C4-2B (cell line): ENCODE measurements around the gene SRF.
A peak's percentile ranks its signal among the peaks of the same experiment; 100 is the strongest.

Source experiments
- H3K27ac ChIP-seq: fragments of 450-650 bp; 2 replicates; pipeline ENCODE4 v1.5.1; 2017
- CTCF ChIP-seq: fragments of 450-650 bp; conservative IDR thresholded peaks from 2 replicates; pipeline ENCODE4 v1.5.1; 2017; ENCODE audit warnings: mild to moderate bottlenecking
- ZFX ChIP-seq: fragments of 450-650 bp; IDR thresholded peaks from 2 replicates; pipeline ENCODE4 v1.6.1; 2017

The SRF gene

GRCh38 chr6:43180058-43180457 is 9.0 kb downstream of the SRF start:
- H3K27ac ChIP-seq, result no peak overlapping the region
- no peak for TF ChIP-seq ZFX
- no peak for TF ChIP-seq CTCF

- H3K27ac ChIP-seq, result peak overlapping the region; percentile 84
- no peak for TF ChIP-seq ZFX
- no peak for TF ChIP-seq CTCF
Measured at GRCh38 chr6:43180985-43181384, 9.9 kb downstream of the SRF start.

GRCh38 chr6:43181621-43181941 is 10.5 kb downstream of the SRF start:
- H3K27ac ChIP-seq, result peak overlapping the region; percentile 84
- TF ChIP-seq ZFX (no peak), CTCF (no peak)

GRCh38 chr6:43181942-43182860 is 11.1 kb downstream of the SRF start, which contains the start of gene CUL9:
CUL9 (plus strand) TSS chr6:43182196; CDS start chr6:43184311, 2,115 bp downstream.
- peak within 1 kb of the TSS; percentile 84 for H3K27ac ChIP-seq
- peak; percentile 41; the same call in 1 of the 2 replicates for TF ChIP-seq ZFX
- no peak for TF ChIP-seq CTCF

- no peak for TF ChIP-seq CTCF
- no peak for TF ChIP-seq ZFX
- no peak overlapping the region for H3K27ac ChIP-seq
Measured at GRCh38 chr6:43183441-43183840, 12.4 kb downstream of the SRF start.

- TF ChIP-seq ZFX (no peak), CTCF (no peak)
- H3K27ac ChIP-seq, result no peak overlapping the region
Measured at GRCh38 chr6:43184268-43184985, 13.4 kb downstream of the SRF start.

- TF ChIP-seq ZFX (no peak), CTCF (no peak)
- H3K27ac ChIP-seq, result no peak overlapping the region
Measured at GRCh38 chr6:43185391-43185985, 14.4 kb downstream of the SRF start.
